ENCODE results near the gene OR52L1. TPM values are rescaled to one million over a fixed set of nuclear protein-coding genes. Genes with fewer than 3 reads are reported as not detected.

OR52L1 gene
- total RNA-seq, 1 experiment from 2014 or later: not detected

DNA sequence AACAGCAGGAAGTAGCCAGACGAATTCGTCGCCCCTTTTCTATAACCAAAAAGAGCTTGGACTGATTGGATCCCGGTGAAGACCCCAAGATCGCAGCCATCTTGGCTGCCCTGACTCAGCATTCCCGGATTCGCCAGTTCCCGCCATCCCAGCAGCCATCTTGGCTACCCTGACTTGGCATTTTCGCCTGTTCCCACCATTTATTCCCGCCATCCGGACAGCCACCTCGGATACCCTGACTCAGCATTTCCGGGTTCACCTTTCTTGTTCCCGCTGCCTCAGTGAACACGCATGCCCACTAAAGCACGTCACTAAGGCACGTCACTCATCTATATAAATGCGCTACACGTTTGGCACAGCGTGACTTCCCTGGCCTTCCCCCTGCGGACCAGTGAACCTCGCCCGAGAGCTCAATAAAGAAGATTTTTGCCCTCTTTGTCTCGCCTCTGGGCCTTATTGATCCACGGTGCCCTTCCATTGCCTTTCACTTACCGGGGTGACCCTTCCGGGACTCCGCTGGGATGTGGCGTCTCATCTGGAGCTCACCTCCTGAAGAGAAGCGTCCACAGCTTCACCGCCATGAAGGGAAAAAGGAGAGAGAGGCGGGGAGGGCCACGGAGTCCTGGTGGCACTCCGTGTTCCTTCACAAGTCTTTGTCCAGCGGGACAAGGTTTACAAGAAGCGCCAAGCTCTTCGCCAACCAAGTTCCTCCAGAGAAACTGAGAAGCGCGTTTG, 48.8 kb downstream of the OR52L1 start:
- Histone ChIP-seq H3K9me2 (replicated peaks; ENCODE audit: insufficient read depth, low read length) (no peaks in the 10 kb centered on the region), H3K4me3 (ENCODE audit: low read length) (no peak overlapping the region), H3K27ac (ENCODE audit: low read length) (no peak overlapping the region), H2AFZ (ENCODE audit: low read length) (no peak overlapping the region), H3K9ac (ENCODE audit: low read length) (no peak overlapping the region), H3K36me3 (ENCODE audit: insufficient read depth, low read length) (no peaks in the 10 kb centered on the region), H3K4me1 (ENCODE audit: low read length) (no peaks in the 10 kb centered on the region), H3K4me2 (ENCODE audit: low read depth, low read length, poor library complexity, severe bottlenecking) (no peak overlapping the region), H3K27me3 (ENCODE audit: low read length) (no peaks in the 10 kb centered on the region), H3K9me3 (ENCODE audit: low read length) (no peaks in the 10 kb centered on the region), H3K79me2 (ENCODE audit: low read length) (no peaks in the 10 kb centered on the region), H4K20me1 (ENCODE audit: insufficient read depth, low read depth, low read length) (no peaks in the 10 kb centered on the region)
- no peak for DNase-seq

Small RNAs within 50 kb of the gene (small RNA-seq; reads per million reads assigned to genes)
- gene RNA5SP329: not detected

Other genes with a start within 250 kb of the OR52L1 start
- not detected in 2 replicates for gene OR52N4, start 232.7 kb downstream of the OR52L1 start, total RNA-seq (2014; rRNA removed; shearing (Covaris generic); ENCODE audit: low replicate concordance)
- gene OR52N5, start 203.6 kb downstream of the OR52L1 start, total RNA-seq (2014; rRNA removed; shearing (Covaris generic); ENCODE audit: low replicate concordance): not detected in 2 replicates
- not detected in 2 replicates for gene OR52N1, start 195.7 kb downstream of the OR52L1 start, total RNA-seq (2014; rRNA removed; shearing (Covaris generic); ENCODE audit: low replicate concordance)
- not detected in 2 replicates for gene OR52N2, start 178.1 kb downstream of the OR52L1 start, total RNA-seq (2014; rRNA removed; shearing (Covaris generic); ENCODE audit: low replicate concordance)
- not detected in 2 replicates for gene OR52E6, start 145.1 kb downstream of the OR52L1 start, total RNA-seq (2014; rRNA removed; shearing (Covaris generic); ENCODE audit: low replicate concordance)
- gene OR52E8, start 129.3 kb downstream of the OR52L1 start, total RNA-seq (2014; rRNA removed; shearing (Covaris generic); ENCODE audit: low replicate concordance): not detected in 2 replicates
- gene OR52E4, start 106.4 kb downstream of the OR52L1 start, total RNA-seq (2014; rRNA removed; shearing (Covaris generic); ENCODE audit: low replicate concordance): not detected in 2 replicates
- not detected in 2 replicates for gene OR52E5, start 93.8 kb downstream of the OR52L1 start, total RNA-seq (2014; rRNA removed; shearing (Covaris generic); ENCODE audit: low replicate concordance)
- not detected in 2 replicates for gene OR56A3, start 44.7 kb downstream of the OR52L1 start, total RNA-seq (2014; rRNA removed; shearing (Covaris generic); ENCODE audit: low replicate concordance)
- gene OR56A5, start 18.5 kb downstream of the OR52L1 start, total RNA-seq (2014; rRNA removed; shearing (Covaris generic); ENCODE audit: low replicate concordance): not detected in 2 replicates
- gene OR56A4, start 20.0 kb upstream of the OR52L1 start, total RNA-seq (2014; rRNA removed; shearing (Covaris generic); ENCODE audit: low replicate concordance): not detected in 2 replicates
- gene OR56A1, start 43.8 kb upstream of the OR52L1 start, total RNA-seq (2014; rRNA removed; shearing (Covaris generic); ENCODE audit: low replicate concordance): not detected in 2 replicates
- gene OR56B4, start 120.7 kb upstream of the OR52L1 start, total RNA-seq (2014; rRNA removed; shearing (Covaris generic); ENCODE audit: low replicate concordance): not detected in 2 replicates
- gene OR52B2, start 183.3 kb upstream of the OR52L1 start, total RNA-seq (2014; rRNA removed; shearing (Covaris generic); ENCODE audit: low replicate concordance): 0.26 TPM in 1 of 2 replicates, not detected in the other
- not detected in 2 replicates for gene OR52W1, start 212.2 kb upstream of the OR52L1 start, total RNA-seq (2014; rRNA removed; shearing (Covaris generic); ENCODE audit: low replicate concordance)
- gene C11orf42, start 218.6 kb upstream of the OR52L1 start, total RNA-seq (2014; rRNA removed; shearing (Covaris generic); ENCODE audit: low replicate concordance): not detected in 2 replicates
- gene FHIP1B, start 247.7 kb upstream of the OR52L1 start, total RNA-seq (2014; rRNA removed; shearing (Covaris generic); ENCODE audit: low replicate concordance): 33.9 and 53.8 TPM in 2 replicates